GM21381 (cell line): ENCODE data around the gene JARID2.
"Not testable (repeated sequence)": the region's sequence is repeated elsewhere in the genome, so short reads cannot be mapped to it uniquely, and the experiment has no call there.

ENCODE experiments used
- ATAC-seq: cut with Tn5 transposase; IDR thresholded peaks from one replicate; pipeline ENCODE4 v1.9.1; 2021; ENCODE audit warnings: mild to moderate bottlenecking, moderate library complexity; ENCODE audit not compliant: unreplicated experiment

JARID2 gene

GRCh38 chr6:15287670-15288375 lies 42.0 kb downstream of the JARID2 start:
- peak; percentile 95 for ATAC-seq

DNA sequence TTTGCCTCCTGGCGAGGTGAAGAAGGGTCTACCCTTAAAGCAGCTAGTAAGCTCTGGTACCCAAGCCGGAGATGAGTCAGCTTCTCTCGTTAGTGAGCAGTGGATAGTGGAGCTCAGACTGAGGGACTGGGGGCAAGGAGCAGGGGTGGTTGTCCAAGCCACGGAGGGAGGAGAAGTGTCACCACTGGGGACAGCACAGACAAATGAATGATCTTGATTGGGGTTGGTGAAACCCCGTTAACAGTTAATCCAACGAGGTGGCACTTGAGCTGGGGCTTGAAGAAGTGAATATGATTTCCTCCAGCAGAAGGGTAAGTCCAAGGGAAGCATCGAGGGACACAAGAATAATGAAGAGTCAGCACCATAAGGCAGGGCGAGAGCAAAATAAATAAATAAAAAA lies 43.0 kb downstream of the JARID2 start:
- no peak for ATAC-seq

GRCh38 chr6:15289456-15289855 lies 43.6 kb downstream of the JARID2 start:
- not testable (repeated sequence) for ATAC-seq

- ATAC-seq, result no peak
These were observed 44.3 kb downstream of the JARID2 start for GRCh38 chr6:15290067-15290680.

- ATAC-seq, result no peak
These were observed 45.3 kb downstream of the JARID2 start for GRCh38 chr6:15290962-15291704.

- no peak for ATAC-seq
These were observed 46.9 kb downstream of the JARID2 start for GRCh38 chr6:15292721-15293302.

- ATAC-seq, result no peak
These were observed 47.8 kb downstream of the JARID2 start for GRCh38 chr6:15293674-15294073.

DNA sequence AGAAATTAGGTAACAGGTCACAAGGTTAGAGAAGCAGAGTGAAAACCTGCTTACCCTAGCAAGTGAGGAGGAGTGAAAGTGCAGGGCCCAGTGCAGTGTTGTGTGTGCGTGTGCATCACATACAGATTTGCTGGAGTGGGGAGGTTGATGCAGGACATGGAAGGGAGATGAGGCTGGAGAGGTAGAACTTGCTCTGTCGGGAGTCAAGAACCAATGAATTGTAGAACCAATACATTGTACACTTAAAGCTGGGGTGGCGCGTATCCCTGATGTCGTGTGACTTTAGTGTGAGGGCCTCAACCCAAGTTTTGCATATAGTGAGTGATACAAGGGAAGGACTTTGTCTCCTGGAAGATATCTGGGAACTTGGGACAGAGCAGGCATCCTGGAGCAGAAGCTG lies 48.6 kb downstream of the JARID2 start:
- ATAC-seq, result no peak

DNA sequence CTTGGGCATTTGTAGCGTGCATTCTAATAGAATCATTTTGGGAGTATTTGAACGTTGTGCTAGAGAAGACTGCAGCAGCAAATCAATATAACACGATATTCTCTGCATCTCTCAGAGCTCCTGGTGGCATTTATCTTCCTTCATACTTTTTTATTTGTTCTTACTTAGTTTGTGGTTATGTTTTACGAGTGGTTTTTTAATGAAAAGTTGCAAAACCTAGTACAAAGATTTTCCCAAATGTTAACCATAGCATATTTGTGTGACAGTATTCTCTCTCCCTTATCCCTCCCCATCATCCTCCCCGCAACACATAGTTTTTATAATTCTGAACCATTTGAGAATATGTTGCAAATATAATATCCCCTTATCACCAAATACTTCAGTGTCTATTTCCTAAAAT lies 50.4 kb downstream of the JARID2 start:
- ATAC-seq, result no peak

GRCh38 chr6:15296735-15297134 lies 50.9 kb downstream of the JARID2 start:
- ATAC-seq, result peak; percentile 46

GRCh38 chr6:15297167-15297566 lies 51.3 kb downstream of the JARID2 start:
- not testable (repeated sequence) for ATAC-seq

DNA sequence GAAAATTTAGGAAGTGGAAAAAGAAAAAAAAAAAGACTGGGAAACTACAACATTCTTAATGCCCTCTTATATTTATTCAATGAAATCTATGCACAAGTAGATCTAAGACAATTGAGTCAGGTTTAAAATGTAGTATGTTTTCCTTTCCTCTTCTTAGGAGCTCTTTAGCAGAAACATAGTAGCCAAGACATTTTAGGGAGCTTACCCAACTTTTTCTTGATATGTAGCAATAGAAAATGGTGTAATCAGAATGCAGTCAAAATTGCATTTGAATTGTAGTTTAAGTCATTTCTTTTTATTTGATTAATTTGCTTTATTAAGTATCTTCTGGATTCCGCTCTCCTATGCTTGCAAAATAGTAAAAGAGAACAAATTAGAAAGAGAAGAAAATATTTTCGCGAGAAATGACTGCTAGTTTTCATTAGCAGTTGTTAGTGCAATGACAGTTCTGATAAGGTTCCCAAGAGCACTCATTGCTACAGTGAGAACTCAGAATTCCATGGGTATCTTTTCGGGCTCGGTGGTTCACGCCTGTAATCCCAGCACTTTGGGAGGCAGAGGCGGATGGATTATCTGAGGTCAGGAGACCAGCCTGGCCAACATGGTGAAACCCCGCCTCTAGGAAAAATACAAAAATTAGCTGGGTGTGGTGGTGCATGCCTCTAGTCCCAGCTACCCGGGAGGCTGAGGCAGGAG lies 52.2 kb downstream of the JARID2 start:
- no peak for ATAC-seq

DNA sequence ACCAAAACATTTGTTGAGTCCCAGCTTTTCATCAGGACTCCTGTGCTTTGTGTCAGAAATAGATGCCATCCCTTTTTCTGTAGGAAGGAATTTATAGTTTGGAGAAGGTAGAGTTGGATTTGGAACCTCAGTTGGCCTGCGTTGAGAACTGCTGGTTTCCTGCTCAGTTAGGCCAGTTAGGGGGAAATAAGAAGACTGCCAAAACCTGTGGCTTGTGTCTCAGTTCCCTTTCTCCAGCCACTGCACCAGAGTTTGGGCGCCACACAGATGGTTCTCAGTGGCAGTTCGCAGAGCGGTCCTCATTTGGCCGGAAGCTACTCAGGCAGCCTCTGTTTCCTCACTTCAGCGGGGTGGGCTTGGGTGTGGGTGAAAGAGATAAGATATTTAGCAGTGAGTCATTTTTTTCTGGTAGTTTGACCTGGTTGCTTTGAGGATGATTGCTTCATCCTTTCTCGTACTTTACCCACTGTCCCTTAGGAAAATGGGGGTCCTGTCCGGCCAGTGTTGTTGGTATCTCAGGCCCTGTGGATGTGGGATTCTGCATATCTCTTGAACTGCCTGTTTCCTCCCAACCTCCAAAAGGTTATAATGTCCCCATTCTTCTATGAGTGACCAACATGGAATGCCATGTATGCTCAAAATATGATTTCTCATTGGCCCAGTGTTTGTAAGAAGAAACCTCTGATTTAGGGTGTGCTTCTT lies 53.7 kb downstream of the JARID2 start:
- peak; percentile 75 for ATAC-seq

GRCh38 chr6:15301179-15302006 lies 55.5 kb downstream of the JARID2 start:
- no peak for ATAC-seq

- ATAC-seq, result no peak
These were observed 57.5 kb downstream of the JARID2 start for GRCh38 chr6:15303162-15303919.

- no peak for ATAC-seq
These were observed 58.0 kb downstream of the JARID2 start for GRCh38 chr6:15303920-15304291.

- ATAC-seq, result no peak
These were observed 58.6 kb downstream of the JARID2 start for GRCh38 chr6:15304337-15305042.

GRCh38 chr6:15305496-15305895 lies 59.6 kb downstream of the JARID2 start:
- peak; percentile 47 for ATAC-seq
